Measurements from ENCODE around the gene RNF19B. TPM values are rescaled to one million over a fixed set of nuclear protein-coding genes. Genes with fewer than 3 reads are reported as not detected.
A peak's percentile ranks its signal among the peaks of the same experiment; 100 is the strongest.

RNF19B gene
- total RNA-seq, 1 experiment from 2014 or later, result 18.8 TPM

DNA sequence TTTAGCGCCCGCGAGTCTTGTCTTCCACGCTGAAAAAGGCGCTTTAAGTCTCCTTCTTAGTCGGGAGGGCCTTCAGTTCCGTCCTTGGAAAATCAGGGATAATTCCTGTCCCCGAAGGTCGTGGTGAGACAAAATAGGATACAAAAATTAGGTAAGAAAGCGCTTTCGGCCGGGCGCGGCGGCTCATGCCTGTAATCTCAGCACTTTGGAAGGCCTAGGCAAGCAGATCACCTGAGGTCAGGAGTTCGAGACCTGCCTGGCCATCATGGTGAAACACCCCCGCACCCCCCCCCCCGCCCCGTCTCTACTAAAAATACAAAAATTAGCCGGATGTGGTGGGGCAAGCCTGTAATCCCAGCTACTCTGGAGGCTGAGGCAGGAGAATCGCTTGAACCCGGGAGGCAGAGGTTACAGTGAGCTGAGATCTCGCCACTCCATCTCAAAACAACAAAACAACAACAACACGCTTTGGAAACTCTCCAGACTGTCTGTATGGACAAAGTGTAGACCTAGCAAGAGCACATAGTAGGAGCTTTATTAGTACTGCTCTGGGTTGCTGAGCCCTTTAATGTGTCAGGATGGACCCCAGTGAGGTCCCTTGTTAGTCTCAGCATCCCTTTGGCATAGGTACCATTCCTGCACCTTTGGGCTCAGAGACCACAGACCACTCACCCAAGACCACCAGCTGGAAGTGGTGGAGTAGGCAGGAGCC, 62.6 kb downstream of the RNF19B start:
- DNase-seq (ENCODE audit: low read depth), result no peak

DNA sequence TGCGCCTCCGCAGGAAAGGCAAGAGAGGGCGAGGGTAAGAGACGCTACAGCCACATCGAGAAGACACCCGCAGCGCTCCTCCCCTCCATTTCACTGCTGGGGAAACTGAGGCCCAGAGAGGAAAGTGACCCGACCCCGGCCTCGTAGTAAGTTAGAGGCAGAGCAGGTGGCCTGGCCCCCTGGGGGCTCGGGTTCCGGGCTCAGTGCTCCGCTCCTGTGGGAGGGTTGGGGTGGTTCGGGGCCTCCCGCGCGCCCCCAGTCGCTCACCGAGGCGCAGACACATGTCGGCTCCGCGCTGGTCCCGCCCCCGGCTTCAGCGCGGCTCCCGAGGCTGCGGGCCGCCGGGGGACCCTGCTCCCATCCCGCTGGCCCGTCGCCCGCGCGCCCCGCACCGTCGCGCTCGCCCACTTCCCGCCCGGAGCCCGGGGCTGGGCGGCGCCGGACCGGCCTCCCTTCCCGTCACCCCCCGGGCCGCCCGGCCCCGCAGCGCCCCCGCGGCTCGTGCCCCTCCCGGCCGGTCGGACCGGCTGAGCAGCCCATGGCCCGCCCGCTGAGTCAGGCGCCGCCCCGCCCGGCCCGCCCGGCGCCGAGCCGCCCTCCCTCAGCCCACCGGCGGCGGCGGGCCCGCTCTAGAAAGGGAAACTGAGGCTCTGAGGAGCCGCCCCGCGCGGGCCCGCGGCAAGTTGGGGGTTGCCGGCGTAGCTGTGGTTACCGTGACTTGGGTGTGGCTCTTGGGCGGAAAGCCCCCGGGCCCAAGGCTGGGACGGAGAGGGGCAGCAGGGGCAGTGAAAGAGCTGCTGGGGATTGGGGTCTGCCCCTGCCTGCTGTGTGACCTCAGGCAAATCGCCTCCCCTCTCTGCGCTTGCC, 63.4 kb downstream of the RNF19B start, which contains the start of gene TMEM54:
TSS of gene TMEM54 (minus strand) at position 434 of the 867 bp plus-strand sequence. CDS start at position 283, 151 bp downstream.
- peak; percentile 70 for DNase-seq (ENCODE audit: low read depth)

DNA sequence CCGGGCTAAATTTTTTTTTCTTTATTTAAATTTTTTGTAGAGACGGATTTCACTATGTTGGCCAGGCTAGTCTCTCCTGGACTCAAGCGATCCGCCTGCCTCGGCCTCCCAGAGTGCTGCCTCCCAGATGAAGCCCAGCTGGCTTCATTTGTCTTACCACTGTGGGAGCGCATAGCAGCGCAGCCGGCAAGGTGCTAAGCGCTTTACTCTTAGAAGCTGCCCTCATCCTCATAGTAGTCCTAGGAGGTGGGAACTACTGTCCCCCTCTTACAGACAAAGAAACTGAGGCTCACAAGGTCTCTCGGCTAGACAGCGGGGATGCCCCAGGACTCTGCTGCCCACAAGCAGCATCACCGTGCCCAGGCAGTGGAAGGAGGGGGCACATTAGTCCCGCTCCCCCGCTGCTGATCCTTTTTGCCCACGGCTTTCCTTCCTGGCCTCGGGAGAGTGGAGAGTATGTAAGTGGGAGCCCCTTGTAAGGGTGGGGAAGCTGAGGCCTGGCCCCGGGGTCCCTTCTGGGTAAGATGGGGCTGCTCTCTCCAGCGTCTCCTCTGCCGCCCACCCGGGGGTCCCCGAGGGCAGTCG, 64.1 kb downstream of the RNF19B start:
- no peak for DNase-seq (ENCODE audit: low read depth)

DNA sequence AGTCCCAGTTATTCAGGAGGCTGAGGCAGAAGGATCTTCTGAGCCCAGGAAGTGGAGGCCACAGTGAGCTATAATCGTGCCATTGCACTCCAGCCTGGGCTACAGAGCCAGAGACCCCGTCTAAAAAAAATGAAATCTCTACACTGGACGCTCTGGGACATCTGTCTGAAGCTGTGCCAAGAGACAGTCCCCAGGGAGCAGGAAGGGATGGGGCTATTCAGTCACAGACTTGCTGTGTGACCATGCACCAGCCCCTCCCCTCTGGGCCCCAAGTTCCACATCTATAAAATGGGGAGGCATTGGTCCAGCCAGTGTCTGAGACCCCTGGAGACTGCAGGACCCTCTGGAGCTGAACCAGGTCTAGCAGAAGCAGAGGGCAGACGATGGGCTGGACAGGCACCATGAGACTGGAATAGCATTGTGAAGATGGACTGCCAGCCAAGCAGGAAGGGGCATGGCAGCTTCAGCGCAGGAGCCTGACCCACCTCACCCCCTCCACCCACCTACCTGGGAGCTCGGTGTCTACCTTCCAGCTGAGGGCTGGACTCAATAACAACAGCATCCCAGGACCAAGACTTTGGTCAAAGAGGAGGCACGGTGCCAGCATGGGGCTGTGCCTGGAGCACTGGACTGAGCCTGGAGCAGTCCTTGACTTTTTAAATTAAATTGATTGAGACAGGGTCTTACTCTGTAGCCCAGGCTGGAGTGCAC, 64.9 kb downstream of the RNF19B start:
- DNase-seq (ENCODE audit: low read depth), result no peak

DNA sequence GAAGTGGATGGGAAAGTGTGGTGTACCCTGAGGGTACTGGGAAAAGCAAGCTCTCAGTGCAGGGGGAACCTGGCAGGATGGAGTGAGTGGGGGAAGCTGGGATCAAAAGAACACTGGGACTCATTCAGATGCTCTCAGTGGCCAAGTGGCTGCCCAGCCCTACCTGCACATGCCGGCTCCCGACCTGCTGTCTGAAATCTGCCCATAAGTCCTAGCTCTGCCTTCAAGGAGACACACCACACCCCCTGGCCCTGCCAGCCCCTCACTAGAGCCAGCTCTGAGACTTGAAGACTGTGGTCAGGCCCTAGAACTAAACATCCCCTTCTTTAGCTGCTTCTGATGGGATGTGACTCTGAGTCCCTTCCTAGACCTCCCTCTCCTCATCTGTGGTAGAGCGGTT, 65.7 kb downstream of the RNF19B start:
- no peak for DNase-seq (ENCODE audit: low read depth)

DNA sequence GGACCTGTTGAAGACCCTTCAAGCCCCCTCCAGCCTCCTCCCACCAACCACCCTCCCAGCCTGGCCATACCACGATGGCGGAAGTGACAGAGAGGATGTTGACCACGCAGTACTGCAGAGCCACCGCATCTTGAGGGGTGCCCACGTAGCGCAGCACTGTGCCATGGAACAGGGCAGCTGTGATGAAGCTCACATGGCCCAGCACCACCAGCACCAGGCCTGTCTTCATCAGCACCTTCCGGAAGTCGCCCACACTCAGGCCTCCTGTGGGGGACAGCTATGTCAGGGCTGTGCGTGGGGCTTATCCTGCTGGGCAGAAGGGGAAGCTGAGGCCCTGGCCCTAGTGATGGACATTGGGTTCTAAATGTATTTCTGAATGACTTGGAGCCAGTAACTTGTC, 66.6 kb downstream of the RNF19B start:
- DNase-seq (ENCODE audit: low read depth), result no peak

DNA sequence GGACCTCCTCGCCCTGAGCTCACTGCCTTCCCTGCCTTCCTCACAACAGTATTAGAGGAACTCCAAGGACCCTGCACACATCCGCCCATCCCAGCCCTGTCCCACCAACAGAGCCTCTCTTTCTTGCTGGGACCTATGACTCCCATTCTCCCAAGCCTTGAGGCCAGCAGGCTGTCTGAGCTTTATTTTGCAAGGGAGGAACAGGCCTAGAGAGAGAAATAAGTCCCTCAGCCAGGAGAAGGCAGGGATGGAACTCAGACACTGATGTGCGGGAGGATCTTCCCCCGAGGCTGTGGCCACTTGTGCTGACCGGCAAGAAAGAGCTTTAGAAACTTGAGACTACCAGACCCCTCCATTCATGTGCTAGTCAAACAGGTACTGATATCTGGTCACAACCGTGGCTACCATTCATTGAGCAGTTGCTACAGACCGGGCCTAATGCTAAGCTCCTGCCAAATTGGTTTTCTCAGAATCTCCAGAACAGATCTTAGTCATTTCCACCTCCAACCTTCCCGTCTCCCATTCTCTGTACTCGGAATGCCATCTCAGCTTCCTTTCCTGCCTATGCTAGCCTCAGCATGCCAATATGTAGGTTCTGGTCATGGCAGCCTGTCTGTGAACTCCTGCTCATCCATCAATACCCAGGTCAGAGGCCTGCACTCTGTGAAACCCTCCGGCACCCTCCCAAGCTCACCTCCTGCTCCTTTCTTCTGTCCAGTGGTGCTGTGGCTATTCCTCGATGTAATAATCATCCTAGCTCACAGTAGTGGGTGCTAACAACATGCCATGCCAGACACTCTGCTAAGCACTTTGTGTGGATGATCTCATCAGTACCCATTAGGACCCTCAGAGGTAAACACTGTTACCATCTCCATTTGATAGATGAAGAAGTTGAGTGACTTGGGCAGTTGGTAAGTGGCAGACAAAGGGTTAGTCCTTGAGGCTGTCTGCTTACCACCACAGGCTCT, 67.2 kb downstream of the RNF19B start:
- no peak for DNase-seq (ENCODE audit: low read depth)

DNA sequence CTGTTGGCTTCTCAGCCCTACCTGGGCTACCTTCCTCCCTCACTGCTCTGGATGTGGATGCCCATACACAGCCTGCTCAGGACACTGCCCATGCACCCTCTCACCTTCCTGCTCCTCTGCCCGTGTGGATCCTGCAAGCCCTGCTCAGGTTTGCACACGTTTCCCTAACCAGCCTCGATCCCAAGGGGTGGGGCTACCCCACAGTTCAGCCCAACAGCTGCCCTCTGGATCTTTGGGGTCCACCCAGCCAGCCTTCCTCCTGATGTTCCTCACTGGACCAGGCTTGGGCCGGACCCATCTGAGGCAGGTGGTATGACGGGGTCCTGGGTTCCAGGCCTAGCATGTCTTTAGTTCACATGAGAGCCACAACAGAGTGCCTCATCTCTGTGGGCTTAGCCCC, 68.2 kb downstream of the RNF19B start:
- DNase-seq (ENCODE audit: low read depth), result no peak

DNA sequence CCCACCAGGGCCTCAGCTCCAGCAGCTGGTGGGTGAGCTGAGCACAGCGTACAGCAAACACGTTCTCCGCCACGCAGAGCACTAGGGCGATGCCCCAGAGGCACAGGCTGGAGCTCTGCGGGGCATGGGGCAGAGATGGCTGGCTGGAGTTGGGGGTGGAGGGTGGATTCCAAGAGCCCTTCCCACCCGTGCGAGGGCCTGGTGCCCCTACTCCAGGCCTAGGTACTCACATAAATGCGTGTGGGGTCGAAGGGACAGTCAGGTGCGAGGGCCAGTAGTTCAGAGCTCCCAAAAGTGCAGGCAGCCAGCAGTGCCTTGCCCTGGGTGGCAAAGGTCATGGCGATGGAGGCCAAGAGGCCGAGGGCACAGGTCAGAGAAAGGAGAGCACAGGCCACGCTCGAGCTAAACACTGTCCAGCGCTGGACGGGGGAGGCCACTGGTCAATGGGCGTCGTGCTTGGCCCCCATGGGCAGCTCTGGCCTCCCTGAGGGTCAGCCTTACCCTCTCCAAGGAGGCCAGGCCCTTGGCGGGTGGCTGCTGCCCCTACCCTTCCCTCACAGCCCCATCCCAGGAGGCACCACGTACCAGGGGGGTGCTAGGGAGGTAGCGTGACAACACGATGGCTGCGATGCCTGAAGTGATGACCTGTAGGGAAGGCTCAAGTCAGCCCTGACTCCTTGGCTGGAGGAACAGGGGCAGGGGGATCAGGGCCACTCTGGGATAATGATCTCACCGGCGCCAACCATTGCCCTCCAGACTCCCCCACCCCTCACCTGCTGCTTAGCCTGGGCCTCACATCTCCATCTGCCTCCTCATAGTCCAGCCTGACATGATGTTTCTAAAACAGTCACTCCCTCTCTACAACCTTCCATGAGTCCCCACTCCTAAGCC, 69.0 kb downstream of the RNF19B start:
- no peak for DNase-seq (ENCODE audit: low read depth)

DNA sequence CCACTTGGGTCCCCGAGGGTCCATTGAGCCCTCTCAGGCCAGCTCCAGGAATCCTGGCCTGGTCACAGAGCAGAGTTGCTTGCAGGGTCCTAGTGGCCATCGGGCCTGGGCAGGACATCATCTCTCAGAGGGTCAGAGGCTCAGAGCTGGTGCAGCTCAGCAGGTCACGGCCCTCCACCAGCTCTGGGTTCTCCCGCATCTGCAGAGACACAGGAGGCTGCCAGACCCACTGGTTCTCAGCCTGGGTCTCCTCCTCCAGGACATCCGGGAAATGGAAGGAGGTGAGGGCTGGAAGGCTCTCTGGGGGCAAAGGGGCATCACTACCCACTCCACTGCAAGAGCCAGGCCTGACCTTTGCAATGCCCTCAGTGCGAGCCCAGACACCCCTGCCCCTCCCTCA, 69.9 kb downstream of the RNF19B start:
- no peak for DNase-seq (ENCODE audit: low read depth)

DNA sequence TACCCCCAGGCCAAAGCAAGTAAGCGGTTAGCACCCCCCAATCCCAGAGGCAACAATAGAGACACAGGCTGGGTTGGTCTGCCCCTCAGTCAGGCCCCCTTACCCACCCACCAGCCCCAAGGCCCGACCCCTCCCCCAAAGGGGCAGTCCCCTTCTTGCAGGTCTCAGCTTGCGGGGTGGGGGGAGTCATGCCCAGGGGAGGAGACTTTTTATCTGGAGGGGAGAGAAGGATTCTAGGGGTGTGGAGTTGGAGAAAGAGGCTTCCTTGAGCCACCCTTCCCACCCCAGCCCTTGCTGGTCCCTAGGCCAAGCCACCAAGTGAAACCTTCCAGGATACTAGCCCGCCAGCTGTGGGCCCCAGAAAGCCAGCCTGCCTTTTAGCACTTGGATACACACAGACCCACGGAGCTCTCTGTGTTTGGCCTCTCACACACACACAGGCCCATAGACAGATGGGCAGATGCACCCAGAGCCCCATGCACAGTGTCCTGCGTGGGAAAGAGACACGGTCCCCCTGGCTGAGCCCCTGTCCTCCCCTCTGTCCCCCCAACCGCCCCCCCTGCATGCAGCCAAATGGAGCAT, 70.5 kb downstream of the RNF19B start:
- DNase-seq (ENCODE audit: low read depth), result no peak

DNA sequence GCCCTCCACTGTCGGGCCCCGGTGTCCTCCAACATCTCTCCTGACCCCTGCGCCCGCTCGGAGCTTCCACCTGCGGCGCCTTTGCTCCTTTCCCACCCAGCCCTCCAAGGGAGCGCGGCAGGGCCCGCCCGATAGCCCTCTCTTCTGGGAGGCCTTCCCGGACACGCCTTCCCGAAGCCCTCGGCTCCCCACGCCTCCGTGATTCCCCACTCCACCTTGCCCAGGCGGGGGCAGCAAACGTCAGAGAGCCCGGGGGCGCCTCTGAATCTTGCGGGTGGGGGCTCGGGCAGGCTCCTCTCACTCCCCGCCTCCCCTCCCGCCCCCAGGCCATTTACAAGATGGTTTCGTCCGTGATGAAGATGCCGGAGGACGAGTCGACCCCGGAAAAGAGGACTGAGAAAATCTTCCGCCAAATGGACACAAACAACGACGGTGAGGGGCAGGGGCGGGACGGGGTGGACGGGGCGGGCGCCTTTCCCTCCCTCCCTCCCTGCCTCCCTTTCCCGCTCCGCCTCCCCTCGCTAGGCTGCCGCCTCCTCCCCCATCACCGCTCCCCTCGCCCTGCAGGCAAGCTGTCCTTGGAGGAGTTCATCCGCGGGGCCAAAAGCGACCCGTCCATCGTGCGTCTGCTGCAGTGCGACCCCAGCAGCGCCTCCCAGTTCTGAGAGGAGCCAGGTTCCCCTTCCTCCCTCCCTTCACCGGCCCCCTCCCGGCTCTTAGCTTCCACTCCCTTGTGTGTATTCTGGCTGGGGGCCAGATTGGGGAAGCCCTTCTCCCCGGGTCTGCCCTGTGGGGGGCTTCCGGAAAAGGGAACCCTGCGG, 71.2 kb downstream of the RNF19B start:
- DNase-seq (ENCODE audit: low read depth), result peak; percentile 46

DNA sequence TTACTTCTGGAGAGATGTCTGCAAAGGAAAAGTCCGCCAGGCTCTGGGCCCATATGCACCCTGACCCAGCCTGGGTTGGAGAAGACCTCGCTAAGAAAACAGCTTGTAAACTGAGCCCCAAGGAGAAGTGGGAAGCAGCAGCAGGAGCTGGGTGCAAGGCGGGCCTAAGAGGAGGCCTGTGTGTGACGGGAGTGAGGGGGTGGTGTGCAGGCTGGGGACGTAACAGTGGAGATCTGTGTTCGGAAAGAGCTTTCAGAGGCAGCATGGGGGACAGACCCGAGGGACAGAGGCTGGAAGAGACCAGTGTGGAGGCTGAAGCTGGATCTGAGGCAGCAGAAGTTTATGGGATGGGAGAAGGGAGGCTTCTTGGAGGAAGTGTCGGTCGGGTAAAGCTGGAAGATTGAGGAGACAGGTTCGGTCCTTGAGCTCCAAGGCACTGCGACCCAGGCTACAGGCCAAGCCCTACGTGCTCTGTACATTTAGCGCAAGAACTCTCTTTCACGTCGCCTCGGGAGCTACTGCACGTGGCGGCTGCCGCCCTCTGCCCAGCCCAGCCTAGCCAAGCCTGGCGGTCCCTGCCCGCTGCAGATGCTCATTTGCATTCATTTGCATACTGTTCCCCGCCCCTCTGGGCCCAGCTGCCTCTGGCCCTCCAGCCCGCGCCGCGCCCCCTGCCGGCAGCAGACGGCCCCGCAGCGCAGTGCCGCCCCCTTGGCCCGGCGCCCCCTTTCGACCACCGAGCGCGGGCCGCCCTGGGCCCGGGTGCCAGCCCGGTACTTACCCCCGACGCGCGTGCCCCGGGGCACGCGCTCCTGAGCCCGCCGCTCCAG, 72.0 kb downstream of the RNF19B start:
- peak; percentile 65 for DNase-seq (ENCODE audit: low read depth)

DNA sequence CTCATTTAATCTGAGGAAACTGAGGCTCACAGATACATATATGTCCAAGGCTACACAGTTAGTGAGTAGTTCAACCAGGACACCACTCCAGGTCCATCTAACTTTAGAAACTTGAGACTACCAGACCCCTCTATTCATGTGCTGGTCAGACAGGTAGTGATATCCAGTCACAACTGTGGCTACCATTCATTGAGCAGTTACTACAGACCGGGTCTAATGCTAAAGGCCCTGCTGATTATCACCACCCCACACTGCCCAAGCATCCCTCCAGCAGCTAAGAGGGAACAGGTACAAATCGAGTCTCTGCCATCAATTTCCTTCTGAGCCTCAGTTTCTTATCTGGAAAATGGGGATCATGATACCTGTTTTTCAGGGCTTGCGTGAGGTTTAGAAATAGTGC, 73.0 kb downstream of the RNF19B start:
- no peak for DNase-seq (ENCODE audit: low read depth)

DNA sequence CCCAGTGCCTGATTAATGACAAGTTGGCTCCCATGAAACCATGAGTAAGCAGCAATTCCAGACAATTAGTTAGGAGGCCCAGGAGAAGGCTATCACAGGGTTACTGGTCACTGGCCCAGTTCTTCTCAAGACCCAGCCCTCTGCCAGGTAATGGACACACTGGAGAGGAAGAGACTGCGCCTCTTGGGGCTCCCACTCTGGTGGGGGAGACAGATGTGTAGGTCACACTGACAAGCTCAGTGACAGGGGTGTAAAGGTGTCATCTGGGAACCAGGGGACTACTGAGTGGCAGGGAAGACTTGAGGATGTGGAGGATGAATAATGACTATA, 73.4 kb downstream of the RNF19B start:
- no peak for DNase-seq (ENCODE audit: low read depth)

DNA sequence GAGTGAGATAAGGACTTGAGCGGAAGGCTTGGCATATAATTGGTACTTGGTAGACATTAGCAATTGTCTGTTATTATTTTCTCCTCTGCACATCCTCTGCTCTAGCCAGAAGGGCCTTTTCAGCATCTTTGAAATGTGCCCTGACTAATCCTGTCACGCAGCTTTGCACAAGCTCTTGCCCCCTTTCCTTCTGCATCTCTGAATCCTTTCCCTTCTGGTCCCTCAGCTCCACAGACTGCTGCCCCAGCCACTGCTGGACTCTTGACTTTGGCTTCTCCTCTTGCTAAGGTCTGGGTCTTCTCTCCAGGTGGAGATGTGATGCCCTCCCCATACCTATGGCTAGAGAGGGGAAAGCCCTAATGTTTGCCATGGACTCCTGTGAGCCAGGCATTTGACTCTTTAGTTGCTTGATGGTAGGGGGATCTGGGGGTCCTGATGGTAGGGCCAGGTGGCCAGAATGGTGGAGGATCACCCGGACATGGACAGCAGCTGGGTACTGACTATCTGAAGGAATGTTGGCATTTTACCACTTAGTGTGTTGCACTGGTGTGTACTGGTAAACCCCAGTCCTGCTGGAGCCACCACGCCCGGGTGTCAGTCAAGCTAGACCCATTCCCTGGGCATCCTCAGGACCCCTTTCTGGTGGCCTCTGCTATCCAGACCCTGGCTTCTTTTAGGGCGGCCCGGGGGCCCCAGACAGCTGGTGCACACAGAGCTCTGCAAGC, 73.9 kb downstream of the RNF19B start:
- no peak for DNase-seq (ENCODE audit: low read depth)

DNA sequence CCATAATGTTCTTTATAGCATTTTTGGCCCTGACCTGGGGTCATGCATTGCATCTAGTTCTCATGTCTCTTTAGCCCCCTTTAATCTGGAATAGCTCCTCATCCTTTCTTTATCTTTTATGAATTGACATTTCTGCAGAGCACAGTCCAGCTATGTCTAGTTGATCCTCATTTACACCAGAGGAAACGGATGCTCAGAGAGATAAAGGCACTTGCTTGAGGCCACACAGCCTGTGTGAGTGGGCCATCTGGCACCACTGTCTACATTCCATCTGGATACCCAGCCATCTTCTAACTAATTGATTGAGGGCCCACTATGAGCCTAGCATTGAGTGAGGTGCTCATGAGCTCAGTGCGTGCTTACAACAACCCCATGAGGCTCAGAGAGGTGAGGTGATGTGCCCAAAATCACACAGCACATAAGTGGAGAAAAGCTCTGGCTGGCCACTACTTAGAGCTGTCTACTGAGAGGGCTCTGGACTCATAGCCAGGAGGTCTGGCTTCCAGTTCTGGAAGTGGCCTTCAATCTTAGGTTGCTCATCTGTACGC, 74.8 kb downstream of the RNF19B start:
- no peak for DNase-seq (ENCODE audit: low read depth)

Measured in Daoy (cell line).